ENCODE results near the gene OSBP. TPM values are rescaled to one million over a fixed set of nuclear protein-coding genes. Genes with fewer than 3 reads are reported as not detected.

Gene OSBP
- total and polyA plus RNA-seq, 9 of the 15 experiments (the other 6 are each of a cell fraction or from before 2014, with no cell fraction given): 11.7 to 49.0 (median 28.7) TPM

GRCh38 chr11:59573216-59573615 lies 42.4 kb downstream of the OSBP start:
- ChIA-PET CTCF (ENCODE audit: low intra/inter-chr PET ratio) (no interaction called here), POLR2A (interaction anchor here (0.5 to 1.2 kb wide), 3 partner anchors 21 to 40 kb away, joined by 3 to 5 read pairs (median 4); no protein-coding TSS in a partner anchor)
- TF ChIP-seq SUPT5H (IDR thresholded peaks at IDR 0.05) (0 out of 2 replicates have a peak, but pooled peaks have one; percentile 30), SPI1 (IDR thresholded peaks at IDR 0.05; ENCODE audit: borderline replicate concordance, low read depth, low read length) (no peak), RBM15 (IDR thresholded peaks at IDR 0.05; ENCODE audit: insufficient read depth, low read length) (no peak), REST (IDR thresholded peaks at IDR 0.05; ENCODE audit: borderline replicate concordance) (0 out of 2 replicates have a peak, but pooled peaks have one; percentile 3), REST (CRISPR knock-in tag; IDR thresholded peaks at IDR 0.05; ENCODE audit: low read depth) (no peak), ZNF436 (CRISPR knock-in tag; IDR thresholded peaks at IDR 0.05) (no peak), CEBPG (CRISPR knock-in tag; IDR thresholded peaks at IDR 0.05) (no peak), CEBPG (tag; conservative IDR thresholded peaks at IDR 0.05 in 1 of 2, IDR thresholded peaks at IDR 0.05 in 1 of 2) (peak in 1 of 2 experiments; percentile 42; a peak in 1 of 4 replicates), JUNB (CRISPR knock-in tag; conservative IDR thresholded peaks at IDR 0.05) (no peak), ZBTB1 (CRISPR knock-in tag; IDR thresholded peaks at IDR 0.05; ENCODE audit: borderline replicate concordance, low read depth) (no peak), ZBTB33 (CRISPR knock-in tag; IDR thresholded peaks at IDR 0.05) (no peak), POLR2A (conservative IDR thresholded peaks at IDR 0.05) (peak; percentile 41), GTF2B (IDR thresholded peaks at IDR 0.05; ENCODE audit: extremely low read depth, insufficient read length) (no peak)

More at GRCh38 chr11:59573216-59573615, 42.4 kb downstream of the OSBP start:
- Histone ChIP-seq H3K9me1 (ENCODE audit: control insufficient read depth, insufficient read depth, low read length) (no peaks in the 10 kb centered on the region), H3K4me3 (no peak overlapping the region), H2AFZ (ENCODE audit: low read depth, low read length) (no peak overlapping the region), H3K27ac (ENCODE audit: extremely low read depth, low read depth, low read length) (no peak overlapping the region), H3K36me3 (ENCODE audit: control insufficient read depth, insufficient read depth, low read length) (peaks cover 38% of the 10 kb centered on the region), H3K9ac (ENCODE audit: insufficient read depth in 1 of 2, low read depth in 2 of 2, low read length in 2 of 2) (no peak overlapping the region), H3K9me3 (replicated peaks; ENCODE audit: control insufficient read depth, insufficient read depth, low read depth, low read length) (no peaks in the 10 kb centered on the region; the same call in 1 of the 2 replicates), H4K20me1 (replicated peaks; ENCODE audit: control insufficient read depth, insufficient read depth, low read length) (no peaks in the 10 kb centered on the region), H3K4me2 (ENCODE audit: insufficient read depth, low read length) (no peak overlapping the region), H3K79me2 (ENCODE audit: control insufficient read depth, insufficient read depth, low read length) (no peaks in the 10 kb centered on the region), H3K27me3 (ENCODE audit: control insufficient read depth in 2 of 2, insufficient read depth in 2 of 2, low read length in 2 of 2) (no peaks in the 10 kb centered on the region), H3K4me1 (replicated peaks in 1 of 2; ENCODE audit: control insufficient read depth in 2 of 2, insufficient read depth in 2 of 2, low read length in 2 of 2) (no peaks in the 10 kb centered on the region; a peak in 1 of 5 replicates)
- in situ Hi-C loops (cut with MboI) (no loop called here), intact Hi-C loops (cut with micrococcal nuclease) (no loop called here)
- no peak for FAIRE-seq
- peak; percentile 7; the same call in 1 of the 3 replicates for ATAC-seq
- WGBS (ENCODE audit: insufficient coverage, low coverage, missing lambda C conversion rate): 63% methylated on average over 4 of the region's 4 CpGs
- no TSS peak for BruUV-seq (replicated peaks)
- DNase-seq (ENCODE audit: extremely low read depth in 1 of 4, low spot score in 3 of 4): no peak

Measured in K562 (cell line).